NCI-H128 (cell line): ENCODE measurements around the gene GHDC.
A peak's percentile ranks its signal among the peaks of the same experiment; 100 is the strongest.

Experiments
- DNase-seq: peaks from one replicate; lab custom pipeline; 2025; ENCODE audit not compliant: unreplicated experiment; lab: John Stamatoyannopoulos, UW

The GHDC gene

DNA sequence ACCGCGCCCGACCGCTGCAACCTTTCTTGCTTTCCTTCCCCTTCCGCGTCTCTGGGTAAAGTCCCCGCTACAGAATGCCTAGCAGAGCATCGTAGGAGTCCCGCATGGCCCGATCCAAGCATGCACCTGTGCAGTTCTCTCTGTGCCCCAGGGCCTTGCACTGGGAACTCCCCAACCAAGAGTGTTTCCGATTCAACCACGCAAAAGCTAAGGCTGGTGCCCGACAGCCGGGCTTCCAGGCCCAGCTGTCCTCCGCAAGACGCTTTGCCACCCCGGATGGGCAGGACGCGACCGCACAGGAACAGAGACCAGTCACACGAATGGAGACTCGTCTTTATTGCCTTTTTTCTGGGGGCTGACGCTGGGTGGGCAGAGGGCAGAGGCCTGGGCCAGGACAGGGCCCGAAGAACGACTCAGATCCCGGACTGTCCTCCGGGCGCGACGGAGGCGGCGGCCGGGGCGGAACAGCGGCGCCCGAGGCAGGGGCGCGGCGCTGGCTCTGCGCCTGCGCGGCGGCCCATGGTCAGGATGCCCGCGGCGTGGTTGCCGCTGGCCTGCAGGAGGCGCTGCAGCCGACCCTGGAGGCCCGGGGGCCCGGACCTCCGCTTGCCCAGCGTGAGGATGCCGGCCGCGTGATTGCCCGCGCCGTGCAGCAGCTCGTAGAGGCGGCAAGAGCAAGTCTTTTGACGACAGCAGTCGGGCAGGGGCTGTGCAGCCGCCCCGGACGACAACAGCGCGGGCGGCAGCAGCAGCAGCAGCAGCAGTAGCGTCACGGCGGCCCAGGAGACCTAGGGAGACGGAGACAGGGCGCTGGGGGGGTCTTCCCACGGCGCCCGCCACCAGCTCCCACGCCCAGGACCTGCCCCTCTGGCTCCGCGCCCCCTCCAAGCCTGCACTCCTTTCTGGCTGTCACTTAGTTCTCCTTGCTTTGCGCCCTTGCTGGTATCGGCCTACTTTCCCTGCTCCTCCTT is 10.3 kb downstream of the GHDC start:
- DNase-seq: peak; percentile 6

DNA sequence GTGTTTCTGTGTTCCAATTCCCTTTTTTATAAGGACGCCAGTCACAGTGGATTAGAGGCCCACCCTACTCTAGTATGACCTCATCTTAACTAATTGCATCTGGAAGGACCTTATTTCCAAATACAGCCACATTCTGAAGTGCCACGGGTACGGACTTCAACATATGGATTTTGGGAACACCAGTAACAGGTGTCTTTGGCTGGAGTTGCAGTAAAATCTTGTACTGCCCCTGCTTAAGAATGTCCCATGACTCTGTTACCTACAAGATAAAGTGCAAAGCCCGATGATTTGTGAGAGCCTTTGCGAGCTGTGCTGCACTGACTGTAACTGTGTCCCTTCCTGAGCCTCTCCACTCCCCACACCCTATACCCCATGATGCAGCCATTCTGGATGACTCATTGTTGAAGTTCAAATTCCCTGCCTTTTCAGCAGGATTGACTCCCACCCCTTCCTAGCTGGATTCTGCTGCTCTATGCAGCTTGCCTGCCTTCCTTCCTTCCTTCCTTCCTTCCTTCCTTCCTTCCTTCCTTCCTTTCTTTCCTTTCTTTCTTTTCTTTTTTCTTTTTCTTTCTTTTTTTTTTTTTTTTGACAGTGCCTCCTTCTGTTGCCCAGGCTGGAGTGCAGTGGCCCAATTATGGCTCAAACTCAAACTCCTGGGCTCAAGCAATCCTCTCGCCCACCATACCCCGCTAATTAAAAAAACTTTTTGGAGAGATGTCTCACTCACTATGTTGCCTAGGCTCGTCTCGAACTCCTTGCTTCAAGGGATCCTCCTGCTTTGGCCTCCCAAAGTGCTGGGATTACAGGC is 11.2 kb downstream of the GHDC start:
- no peak for DNase-seq

- no peak for DNase-seq
These were observed 12.5 kb downstream of the GHDC start for GRCh38 chr17:42181851-42182207.

- peak; percentile 59 for DNase-seq
These were observed 13.1 kb downstream of the GHDC start, which contains the start of gene KCNH4 for GRCh38 chr17:42180922-42181850. Gene KCNH4, minus strand, starts transcription at chr17:42181142. Its CDS starts 197 bp downstream, at chr17:42180945.

GRCh38 chr17:42180411-42180921 is 13.8 kb downstream of the GHDC start:
- DNase-seq: no peak

DNA sequence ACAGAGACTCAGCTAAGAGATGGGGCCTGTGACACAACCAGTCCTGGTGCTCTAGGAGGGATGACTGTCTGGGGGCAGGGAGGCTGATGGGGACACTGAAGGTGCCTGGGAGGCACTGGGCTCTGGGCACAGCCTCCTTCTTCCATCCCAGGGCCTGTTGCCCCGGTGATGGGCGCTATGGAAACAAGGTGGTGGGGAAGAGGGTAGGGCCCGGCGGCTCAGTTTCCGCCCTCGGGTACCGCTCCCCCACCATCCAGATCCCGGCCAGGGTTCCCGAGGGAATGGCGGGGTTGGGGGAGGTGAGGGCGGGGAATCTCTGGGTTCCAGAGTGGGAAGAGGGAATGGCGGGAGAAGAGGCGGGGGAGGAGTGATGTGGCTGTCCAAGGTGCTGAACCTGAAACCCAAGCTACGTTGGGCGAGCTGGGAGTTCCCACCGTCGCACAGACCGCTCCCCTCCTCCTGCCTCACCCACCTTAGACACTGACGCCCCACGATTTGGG is 14.3 kb downstream of the GHDC start:
- DNase-seq: peak; percentile 32

DNA sequence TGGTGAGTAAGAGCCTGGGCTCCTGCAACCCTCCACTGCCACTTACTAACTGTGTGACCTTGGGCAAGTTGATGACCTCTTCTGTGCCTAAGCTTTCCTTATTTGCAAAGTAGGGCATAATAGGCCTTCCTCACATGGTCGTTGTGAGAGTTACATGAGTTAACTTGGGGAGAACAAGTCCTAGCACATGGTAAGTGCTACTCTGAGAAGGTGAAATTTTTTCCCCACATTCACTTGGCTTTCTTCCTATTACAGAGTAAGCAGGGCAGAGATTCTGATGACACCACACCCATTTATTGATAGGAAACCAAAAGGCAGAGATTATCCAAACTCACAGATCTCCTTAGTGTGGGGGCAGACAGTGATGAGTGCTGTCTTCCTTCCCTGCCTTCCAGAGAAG is 15.0 kb downstream of the GHDC start:
- no peak for DNase-seq

- no peak for DNase-seq
These were observed 15.5 kb downstream of the GHDC start for GRCh38 chr17:42178817-42179216.

GRCh38 chr17:42177684-42178083 is 16.6 kb downstream of the GHDC start:
- DNase-seq: no peak

DNA sequence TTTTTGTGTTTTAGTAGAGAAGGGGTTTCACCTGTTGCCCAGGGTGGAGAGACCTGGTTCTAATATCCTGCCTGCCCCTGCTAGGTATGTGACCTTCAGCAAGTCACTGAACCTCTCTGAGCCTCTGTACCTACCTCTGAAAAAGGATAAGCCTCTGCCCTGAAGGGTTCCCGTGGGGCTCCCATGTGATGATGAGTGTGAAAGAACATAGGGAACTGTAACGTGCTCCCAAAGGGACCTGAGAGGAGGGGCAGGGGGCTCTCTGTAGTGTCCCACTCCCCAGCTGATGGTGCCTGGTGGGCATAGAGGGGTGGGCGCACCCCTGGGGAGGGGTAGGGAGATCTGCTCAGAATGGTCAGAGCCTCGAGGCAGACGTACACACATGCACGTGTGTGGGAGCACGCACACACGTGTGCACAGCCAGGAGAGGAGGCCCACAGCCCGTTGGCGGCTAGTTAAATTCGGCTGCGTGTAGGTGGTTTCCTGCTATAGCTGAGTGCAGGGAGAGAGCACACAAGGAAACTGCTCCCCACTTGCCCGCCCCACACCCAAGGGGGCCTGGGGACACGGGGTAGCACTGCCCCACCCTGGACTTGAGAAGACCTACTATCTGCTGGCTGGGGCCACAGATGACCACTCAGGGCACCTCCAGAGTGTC is 20.0 kb downstream of the GHDC start:
- DNase-seq: no peak

- no peak for DNase-seq
These were observed 22.5 kb downstream of the GHDC start for GRCh38 chr17:42171831-42172230.

- no peak for DNase-seq
These were observed 24.9 kb downstream of the GHDC start for GRCh38 chr17:42169351-42169750.

DNA sequence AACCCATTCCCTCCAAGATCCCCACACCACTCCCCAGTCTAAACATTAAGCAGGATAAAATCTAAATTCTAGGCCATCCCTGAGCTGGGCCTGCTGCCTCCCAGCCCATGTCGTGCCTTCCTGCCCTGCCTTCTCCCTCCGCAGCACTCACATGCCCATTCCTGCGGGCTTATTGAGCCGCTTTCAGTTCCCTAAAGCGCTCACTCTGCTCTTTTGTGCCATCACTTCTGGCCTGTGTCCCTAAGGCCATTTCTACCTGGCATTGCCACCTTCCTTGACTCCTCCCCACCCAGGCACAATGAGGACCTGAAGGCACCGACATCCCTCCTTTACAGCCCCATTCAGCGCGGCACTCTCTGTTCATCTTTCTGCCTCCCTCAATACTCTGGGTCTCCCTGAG is 26.5 kb downstream of the GHDC start:
- no peak for DNase-seq

DNA sequence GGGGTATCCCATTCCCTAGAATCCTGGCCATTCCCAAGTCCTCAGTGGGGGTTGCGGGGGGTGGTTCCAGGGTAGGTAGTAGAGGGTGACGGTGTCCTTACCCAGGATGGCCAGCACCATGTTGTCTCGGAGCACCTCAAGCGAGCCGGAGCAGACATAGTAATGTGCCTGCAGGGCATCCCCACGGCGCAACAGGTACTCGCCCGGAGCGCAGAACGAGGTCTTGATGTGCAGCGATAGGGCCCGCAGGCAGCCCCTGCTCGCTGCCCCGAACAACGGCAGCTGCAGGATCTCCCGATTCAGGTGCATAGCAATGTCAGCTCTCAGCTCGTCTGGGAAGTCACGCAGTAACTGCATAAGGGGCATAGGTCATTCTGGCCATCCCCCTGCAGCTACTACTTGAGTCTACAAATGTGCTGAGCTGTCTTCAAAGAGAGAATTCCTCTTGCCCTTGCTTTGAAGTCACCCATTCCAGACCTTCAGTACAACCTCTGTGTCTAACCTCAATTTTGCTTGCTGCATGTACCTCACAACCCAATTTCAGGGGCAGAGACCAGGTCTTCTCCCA is 28.0 kb downstream of the GHDC start:
- DNase-seq: no peak

- no peak for DNase-seq
These were observed 28.5 kb downstream of the GHDC start for GRCh38 chr17:42165751-42166150.

- DNase-seq: no peak
These were observed 30.4 kb downstream of the GHDC start for GRCh38 chr17:42163696-42164407.

DNA sequence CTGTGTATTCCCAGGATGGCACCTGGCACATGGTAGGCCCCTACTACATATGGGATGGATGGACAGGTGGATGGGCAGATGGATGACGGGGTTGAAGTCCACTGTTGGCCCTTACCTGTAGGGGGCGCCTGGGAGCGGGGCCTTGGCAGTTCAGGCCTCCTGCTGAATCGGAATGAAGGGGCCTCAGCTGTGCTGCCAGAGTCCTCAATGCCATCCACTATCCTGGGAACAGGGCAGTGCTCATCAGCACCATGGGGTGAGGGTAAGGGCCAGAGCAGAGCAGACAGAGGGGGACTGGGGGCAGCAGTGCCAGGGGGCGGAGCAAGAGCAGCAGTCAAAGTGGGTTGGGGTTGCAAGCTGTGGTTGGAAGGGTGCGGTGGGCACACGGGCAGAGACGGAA is 31.2 kb downstream of the GHDC start:
- no peak for DNase-seq

DNA sequence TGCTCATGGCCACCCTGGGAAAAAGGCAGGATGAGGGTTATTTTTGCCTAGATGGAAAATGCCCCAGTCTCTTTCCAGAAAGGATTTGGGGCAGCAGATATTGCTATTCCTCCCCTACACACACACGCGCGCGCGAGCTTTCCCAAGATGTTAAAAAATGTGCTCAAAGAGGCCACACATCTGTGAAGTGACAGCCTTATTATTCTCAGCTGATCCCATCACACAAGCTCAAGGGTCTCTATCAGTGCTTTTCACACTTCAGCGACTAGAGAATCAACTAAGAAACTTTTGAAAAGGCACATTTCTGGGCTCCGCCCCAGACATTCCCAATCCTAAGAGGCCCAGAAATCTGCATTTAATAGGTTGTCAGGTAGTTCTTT is 33.8 kb downstream of the GHDC start:
- no peak for DNase-seq
